Eye (tissue), 1 donor: Measurements from ENCODE around the gene ROPN1L.
A peak's percentile ranks its signal among the peaks of the same experiment; 100 is the strongest.
"Not testable (repeated sequence)": the region's sequence is repeated elsewhere in the genome, so short reads cannot be mapped to it uniquely, and the experiment has no call there.

Experiments used
- DNase-seq: peaks from one replicate; pipeline ENCODE4 v3.0.0-alpha.2; 2015

Gene ROPN1L

GRCh38 chr5:10441083-10441991 lies at the start of gene ROPN1L:
Gene ROPN1L, plus strand, starts transcription at chr5:10441879. Its CDS starts 289 bp downstream, at chr5:10442168.
- DNase-seq: peak; percentile 96

- DNase-seq: not testable (repeated sequence)
These were observed 48.9 kb upstream of the ROPN1L start for GRCh38 chr5:10392567-10393328.

- DNase-seq: no peak
These were observed 48.2 kb upstream of the ROPN1L start for GRCh38 chr5:10393491-10393890.

- no peak for DNase-seq
These were observed 45.1 kb upstream of the ROPN1L start for GRCh38 chr5:10396552-10396951.

GRCh38 chr5:10399839-10400238 lies 41.8 kb upstream of the ROPN1L start:
- DNase-seq: no peak

GRCh38 chr5:10400411-10400810 lies 41.3 kb upstream of the ROPN1L start:
- DNase-seq: no peak

GRCh38 chr5:10400831-10401230 lies 40.8 kb upstream of the ROPN1L start:
- DNase-seq: no peak

- DNase-seq: no peak
These were observed 40.2 kb upstream of the ROPN1L start for GRCh38 chr5:10401498-10401897.

- DNase-seq: no peak
These were observed 37.9 kb upstream of the ROPN1L start for GRCh38 chr5:10403829-10404228.

GRCh38 chr5:10406651-10407050 lies 35.0 kb upstream of the ROPN1L start:
- no peak for DNase-seq

- no peak for DNase-seq
These were observed 32.2 kb upstream of the ROPN1L start for GRCh38 chr5:10409504-10409903.

- DNase-seq: no peak
These were observed 31.0 kb upstream of the ROPN1L start for GRCh38 chr5:10410662-10411061.

GRCh38 chr5:10411336-10411735 lies 30.3 kb upstream of the ROPN1L start:
- no peak for DNase-seq

GRCh38 chr5:10416868-10417267 lies 24.8 kb upstream of the ROPN1L start:
- DNase-seq: no peak

GRCh38 chr5:10418654-10419345 lies 22.9 kb upstream of the ROPN1L start:
- DNase-seq: no peak

GRCh38 chr5:10420468-10420867 lies 21.2 kb upstream of the ROPN1L start:
- DNase-seq: no peak

- no peak for DNase-seq
These were observed 20.7 kb upstream of the ROPN1L start for GRCh38 chr5:10420932-10421331.

GRCh38 chr5:10421896-10422691 lies 19.6 kb upstream of the ROPN1L start:
- DNase-seq: no peak

- DNase-seq: no peak
These were observed 18.7 kb upstream of the ROPN1L start for GRCh38 chr5:10423022-10423421.

- peak; percentile 70 for DNase-seq
These were observed 17.5 kb upstream of the ROPN1L start for GRCh38 chr5:10424124-10424731.

- DNase-seq: no peak
These were observed 14.5 kb upstream of the ROPN1L start for GRCh38 chr5:10427201-10427600.

- DNase-seq: no peak
These were observed 13.7 kb upstream of the ROPN1L start for GRCh38 chr5:10427978-10428377.
